Stomach smooth muscle (tissue), 2 donors: ENCODE measurements around the gene ADARB1.

Source experiments
- H3K27ac ChIP-seq: one replicate; pipeline ENCODE4 v1.7.0; 2013; ENCODE audit warnings: mild to moderate bottlenecking, low read length, inconsistent platforms
- H3K27me3 ChIP-seq, 2 donors: one replicate each; pipeline ENCODE4 v1.7.0; 2013; ENCODE audit warnings: low read length in 2 of 2; ENCODE audit not compliant: insufficient read depth in 2 of 2, control insufficient read depth in 1 of 2
- H3K36me3 ChIP-seq, 2 donors: one replicate each; pipeline ENCODE4 v1.7.0; 2013; ENCODE audit warnings: low read length in 2 of 2; ENCODE audit not compliant: control insufficient read depth in 2 of 2, insufficient read depth in 2 of 2
- H3K4me1 ChIP-seq: one replicate; pipeline ENCODE4 v1.7.0; 2013; ENCODE audit warnings: low read length; ENCODE audit not compliant: control insufficient read depth, insufficient read depth
- H3K4me3 ChIP-seq, 2 donors: one replicate each; pipeline ENCODE4 v1.7.0; 2013; ENCODE audit warnings: low read length in 2 of 2
- H3K9ac ChIP-seq, 2 donors: one replicate each; pipeline ENCODE4 v1.7.0; 2013; ENCODE audit warnings: low read length in 2 of 2, mild to moderate bottlenecking in 1 of 2
- H3K9me3 ChIP-seq, 2 donors: one replicate each; pipeline ENCODE4 v1.7.0; 2013; ENCODE audit warnings: low read length in 2 of 2; ENCODE audit not compliant: control insufficient read depth in 2 of 2
- donor health status: healthy.
- donor health status: Pancreatic carcinoma.

ADARB1 gene

GRCh38 chr21:45228656-45229240 is 154.4 kb downstream of the ADARB1 start:
- H3K36me3 ChIP-seq: no peaks in the 10 kb centered on the region
- no peak overlapping the region for H3K27ac ChIP-seq
- H3K4me3 ChIP-seq: no peak overlapping the region
- no peaks in the 10 kb centered on the region for H3K27me3 ChIP-seq
- H3K9ac ChIP-seq: no peak overlapping the region
- H3K4me1 ChIP-seq: peaks cover 3% of the 10 kb centered on the region
- no peaks in the 10 kb centered on the region for H3K9me3 ChIP-seq

- Histone ChIP-seq H3K27me3 (peaks cover 14 to 18% of the 10 kb centered on the region in 2 donors), H3K4me1 (peaks cover 3% of the 10 kb centered on the region), H3K27ac (no peak overlapping the region), H3K4me3 (no peak overlapping the region), H3K9me3 (no peaks in the 10 kb centered on the region), H3K9ac (no peak overlapping the region), H3K36me3 (no peaks in the 10 kb centered on the region)
Observed at GRCh38 chr21:45231705-45232104, 157.3 kb downstream of the ADARB1 start.

- Histone ChIP-seq H3K9me3 (no peaks in the 10 kb centered on the region), H3K4me3 (no peak overlapping the region), H3K4me1 (no peaks in the 10 kb centered on the region), H3K36me3 (no peaks in the 10 kb centered on the region), H3K9ac (no peak overlapping the region), H3K27ac (no peak overlapping the region), H3K27me3 (peaks cover 14 to 18% of the 10 kb centered on the region in 2 donors)
Observed at GRCh38 chr21:45234127-45234526, 159.7 kb downstream of the ADARB1 start.

GRCh38 chr21:45234965-45235364 is 160.6 kb downstream of the ADARB1 start:
- no peaks in the 10 kb centered on the region for H3K36me3 ChIP-seq
- H3K9ac ChIP-seq: no peak overlapping the region
- H3K27ac ChIP-seq: no peak overlapping the region
- H3K27me3 ChIP-seq: peaks cover 14 to 18% of the 10 kb centered on the region in 2 donors
- no peaks in the 10 kb centered on the region for H3K9me3 ChIP-seq
- no peaks in the 10 kb centered on the region for H3K4me1 ChIP-seq
- H3K4me3 ChIP-seq: no peak overlapping the region

- Histone ChIP-seq H3K4me3 (no peak overlapping the region), H3K36me3 (no peaks in the 10 kb centered on the region), H3K27me3 (peaks cover 14 to 18% of the 10 kb centered on the region in 2 donors), H3K9me3 (no peaks in the 10 kb centered on the region), H3K4me1 (no peaks in the 10 kb centered on the region), H3K9ac (no peak overlapping the region), H3K27ac (no peak overlapping the region)
Observed at GRCh38 chr21:45235488-45235887, 161.1 kb downstream of the ADARB1 start.

GRCh38 chr21:45236481-45236880 is 162.1 kb downstream of the ADARB1 start:
- no peaks in the 10 kb centered on the region for H3K9me3 ChIP-seq
- H3K36me3 ChIP-seq: no peaks in the 10 kb centered on the region
- H3K4me3 ChIP-seq: no peak overlapping the region
- H3K27me3 ChIP-seq: peaks cover 14 to 18% of the 10 kb centered on the region in 2 donors
- no peak overlapping the region for H3K27ac ChIP-seq
- H3K4me1 ChIP-seq: no peaks in the 10 kb centered on the region
- no peak overlapping the region for H3K9ac ChIP-seq

GRCh38 chr21:45237401-45237800 is 163.0 kb downstream of the ADARB1 start:
- no peaks in the 10 kb centered on the region for H3K36me3 ChIP-seq
- H3K9ac ChIP-seq: no peak overlapping the region
- H3K27ac ChIP-seq: no peak overlapping the region
- no peak overlapping the region for H3K4me3 ChIP-seq
- peaks cover 14 to 18% of the 10 kb centered on the region in 2 donors for H3K27me3 ChIP-seq
- peaks cover 0 to 3% of the 10 kb centered on the region in 2 donors for H3K9me3 ChIP-seq
- H3K4me1 ChIP-seq: no peaks in the 10 kb centered on the region

GRCh38 chr21:45241357-45241756 is 167.0 kb downstream of the ADARB1 start:
- no peaks in the 10 kb centered on the region for H3K4me1 ChIP-seq
- H3K27me3 ChIP-seq: peaks cover 2% of the 10 kb centered on the region in 2 donors
- no peak overlapping the region for H3K4me3 ChIP-seq
- H3K9ac ChIP-seq: no peak overlapping the region
- no peak overlapping the region for H3K27ac ChIP-seq
- no peaks in the 10 kb centered on the region for H3K36me3 ChIP-seq
- H3K9me3 ChIP-seq: peaks cover 0 to 11% of the 10 kb centered on the region in 2 donors

- H3K36me3 ChIP-seq: no peaks in the 10 kb centered on the region
- H3K27me3 ChIP-seq: no peaks in the 10 kb centered on the region
- peaks cover 0 to 11% of the 10 kb centered on the region in 2 donors for H3K9me3 ChIP-seq
- H3K27ac ChIP-seq: no peak overlapping the region
- peaks cover 3% of the 10 kb centered on the region for H3K4me1 ChIP-seq
- H3K4me3 ChIP-seq: no peak overlapping the region
- H3K9ac ChIP-seq: no peak overlapping the region
Observed at GRCh38 chr21:45243603-45244002, 169.2 kb downstream of the ADARB1 start.

GRCh38 chr21:45244799-45245340 is 170.5 kb downstream of the ADARB1 start:
- no peak overlapping the region for H3K27ac ChIP-seq
- H3K27me3 ChIP-seq: no peaks in the 10 kb centered on the region
- H3K36me3 ChIP-seq: no peaks in the 10 kb centered on the region
- H3K9me3 ChIP-seq: peaks cover 0 to 11% of the 10 kb centered on the region in 2 donors
- H3K9ac ChIP-seq: no peak overlapping the region
- peaks cover 7% of the 10 kb centered on the region for H3K4me1 ChIP-seq
- no peak overlapping the region for H3K4me3 ChIP-seq
